Osteoblast (primary cell): ENCODE measurements around the gene SLC6A4. TPM values are rescaled to one million over a fixed set of nuclear protein-coding genes. Genes with fewer than 3 reads are reported as not detected.

Source experiments
- DNase-seq: peaks from one replicate; pipeline ENCODE4 v3.0.0; 2011; ENCODE audit warnings: low spot score, mixed read lengths; ENCODE audit not compliant: insufficient read length; ENCODE audit errors: missing footprints
- H2AFZ ChIP-seq: 2 replicates; pipeline ENCODE4 v1.6.0; 2011; ENCODE audit warnings: mild to moderate bottlenecking, low read length
- H3K27ac ChIP-seq: 2 replicates; pipeline ENCODE4 v1.5.1; 2011; ENCODE audit warnings: mild to moderate bottlenecking, low read depth, low read length, moderate library complexity
- H3K27me3 ChIP-seq: 2 replicates; pipeline ENCODE4 v1.6.0; 2012; ENCODE audit warnings: mild to moderate bottlenecking, control low read depth, inconsistent platforms, low read length, moderate library complexity; ENCODE audit not compliant: insufficient read depth
- H3K36me3 ChIP-seq: 2 replicates; pipeline ENCODE4 v1.5.1; 2011; ENCODE audit warnings: mild to moderate bottlenecking, low read length, control low read depth, moderate library complexity; ENCODE audit not compliant: insufficient read depth
- H3K4me1 ChIP-seq: 2 replicates; pipeline ENCODE4 v1.5.1; 2011; ENCODE audit warnings: mild to moderate bottlenecking, low read length, control low read depth, moderate library complexity; ENCODE audit not compliant: insufficient read depth
- H3K4me2 ChIP-seq: 2 replicates; pipeline ENCODE4 v1.6.0; 2011; ENCODE audit warnings: mild to moderate bottlenecking, low read length; ENCODE audit not compliant: insufficient read depth
- H3K4me3 ChIP-seq: fragments of 200-600 bp; sonication (generic); 3 replicates; pipeline ENCODE4 v1.5.1; 2012; ENCODE audit warnings: mild to moderate bottlenecking, low read length, inconsistent platforms; ENCODE audit not compliant: insufficient read depth
- H3K79me2 ChIP-seq: 2 replicates; pipeline ENCODE4 v1.6.0; 2012; ENCODE audit warnings: mild to moderate bottlenecking, low read length, control low read depth, inconsistent platforms; ENCODE audit not compliant: insufficient read depth
- H3K9me3 ChIP-seq: 2 replicates; pipeline ENCODE4 v1.5.1; 2011; ENCODE audit warnings: low read depth, low read length, control low read depth
- H4K20me1 ChIP-seq: 2 replicates; pipeline ENCODE4 v1.6.0; 2012; ENCODE audit warnings: mild to moderate bottlenecking, low read length, control low read depth; ENCODE audit not compliant: insufficient read depth
- CTCF ChIP-seq: IDR thresholded peaks from 2 replicates; pipeline ENCODE4 v1.5.1; 2011; ENCODE audit warnings: mild to moderate bottlenecking, low read depth, low read length, moderate library complexity; ENCODE audit errors: extremely low read depth
- total RNA-seq: library from RNA; depleted of rRNA; stranded (reverse); fragments of >200 nt; gene quantifications from 2 replicates; pipeline ENCODE4 v1.2.3, GENCODE V29; 2012

The SLC6A4 gene
- total RNA-seq, 1 donor: 0.36 TPM

GRCh38 chr17:30211371-30211770 is 24.1 kb downstream of the SLC6A4 start:
- H3K4me2 ChIP-seq: no peak overlapping the region
- DNase-seq: no peak
- no peaks in the 10 kb centered on the region for H3K4me1 ChIP-seq
- peaks cover 2% of the 10 kb centered on the region for H3K27me3 ChIP-seq
- H2AFZ ChIP-seq: no peak overlapping the region
- no peaks in the 10 kb centered on the region for H3K79me2 ChIP-seq
- H3K4me3 ChIP-seq: no peak overlapping the region
- H4K20me1 ChIP-seq: no peaks in the 10 kb centered on the region
- H3K27ac ChIP-seq: no peak overlapping the region
- TF ChIP-seq CTCF: no peak
- H3K36me3 ChIP-seq: no peaks in the 10 kb centered on the region
- no peaks in the 10 kb centered on the region for H3K9me3 ChIP-seq

GRCh38 chr17:30210901-30211300 is 24.6 kb downstream of the SLC6A4 start:
- TF ChIP-seq CTCF: no peak
- Histone ChIP-seq H3K4me2 (no peak overlapping the region), H3K27ac (no peak overlapping the region), H2AFZ (no peak overlapping the region), H3K27me3 (peaks cover 2% of the 10 kb centered on the region), H3K4me3 (no peak overlapping the region), H3K36me3 (no peaks in the 10 kb centered on the region), H3K9me3 (no peaks in the 10 kb centered on the region), H3K79me2 (no peaks in the 10 kb centered on the region), H3K4me1 (no peaks in the 10 kb centered on the region), H4K20me1 (no peaks in the 10 kb centered on the region)
- DNase-seq: no peak

- H3K36me3 ChIP-seq: no peaks in the 10 kb centered on the region
- no peak overlapping the region for H2AFZ ChIP-seq
- TF ChIP-seq CTCF: no peak
- H4K20me1 ChIP-seq: no peaks in the 10 kb centered on the region
- no peak overlapping the region for H3K4me2 ChIP-seq
- H3K27ac ChIP-seq: no peak overlapping the region
- no peak for DNase-seq
- no peaks in the 10 kb centered on the region for H3K79me2 ChIP-seq
- H3K9me3 ChIP-seq: no peaks in the 10 kb centered on the region
- peaks cover 2% of the 10 kb centered on the region for H3K27me3 ChIP-seq
- no peaks in the 10 kb centered on the region for H3K4me1 ChIP-seq
- H3K4me3 ChIP-seq: no peak overlapping the region
Observed at GRCh38 chr17:30210366-30210765, 25.1 kb downstream of the SLC6A4 start.

GRCh38 chr17:30209930-30210329 is 25.6 kb downstream of the SLC6A4 start:
- H4K20me1 ChIP-seq: no peaks in the 10 kb centered on the region
- no peak for TF ChIP-seq CTCF
- no peak for DNase-seq
- H3K9me3 ChIP-seq: no peaks in the 10 kb centered on the region
- no peaks in the 10 kb centered on the region for H3K79me2 ChIP-seq
- peaks cover 2% of the 10 kb centered on the region for H3K27me3 ChIP-seq
- no peak overlapping the region for H3K4me3 ChIP-seq
- H2AFZ ChIP-seq: no peak overlapping the region
- H3K36me3 ChIP-seq: no peaks in the 10 kb centered on the region
- no peak overlapping the region for H3K27ac ChIP-seq
- no peaks in the 10 kb centered on the region for H3K4me1 ChIP-seq
- no peak overlapping the region for H3K4me2 ChIP-seq
